Astrocyte (in vitro differentiated cells and primary cell): ENCODE data around the gene TK2. TPM values are rescaled to one million over a fixed set of nuclear protein-coding genes. Genes with fewer than 3 reads are reported as not detected.

Experiments
- DNase-seq: peaks from one replicate; pipeline ENCODE4 v3.0.0-alpha.2; 2010; ENCODE audit warnings: low read depth
- FAIRE-seq: peaks from 2 replicates; lab custom pipeline; 2011; peaks lifted over from hg19 to GRCh38; lab: Jason Lieb, UNC
- H2AFZ ChIP-seq: 2 replicates; pipeline ENCODE4 v1.6.0; 2012; ENCODE audit warnings: low read depth, low read length, inconsistent platforms
- H3K27ac ChIP-seq: 2 replicates; pipeline ENCODE4 v1.5.1; 2011; ENCODE audit warnings: low read depth, low read length, inconsistent platforms
- H3K27me3 ChIP-seq: 2 replicates; pipeline ENCODE4 v1.6.0; 2011; ENCODE audit warnings: low read length, inconsistent platforms; ENCODE audit not compliant: insufficient read depth
- H3K36me3 ChIP-seq: 2 replicates; pipeline ENCODE4 v1.5.1; 2011; ENCODE audit warnings: low read length, inconsistent platforms; ENCODE audit not compliant: insufficient read depth
- H3K4me1 ChIP-seq: 2 replicates; pipeline ENCODE4 v1.5.1; 2011; ENCODE audit warnings: low read length, inconsistent platforms; ENCODE audit not compliant: insufficient read depth
- H3K4me2 ChIP-seq: 2 replicates; pipeline ENCODE4 v1.6.0; 2012; ENCODE audit warnings: low read length, inconsistent platforms
- H3K4me3 ChIP-seq: 2 replicates; pipeline ENCODE4 v1.5.1; 2011; ENCODE audit warnings: low read depth, mild to moderate bottlenecking, low read length, inconsistent platforms; ENCODE audit not compliant: insufficient read depth
- H3K79me2 ChIP-seq: 2 replicates; pipeline ENCODE4 v1.6.0; 2012; ENCODE audit warnings: mild to moderate bottlenecking, low read length, inconsistent platforms; ENCODE audit not compliant: insufficient read depth
- H3K9ac ChIP-seq: 2 replicates; pipeline ENCODE4 v1.6.0; 2012; ENCODE audit warnings: mild to moderate bottlenecking, low read length, inconsistent platforms
- H3K9me3 ChIP-seq: 2 replicates; pipeline ENCODE4 v1.5.1; 2012; ENCODE audit warnings: low read depth, mild to moderate bottlenecking, low read length, inconsistent platforms; ENCODE audit not compliant: insufficient read depth
- H4K20me1 ChIP-seq: 2 replicates; pipeline ENCODE4 v1.6.0; 2012; ENCODE audit warnings: low read length, inconsistent platforms; ENCODE audit not compliant: insufficient read depth
- H3K27ac Mint-ChIP-seq: one replicate; pipeline ENCODE4 v1.8.0; 2021; ENCODE audit warnings: mild to moderate bottlenecking, mixed read lengths; ENCODE audit not compliant: unreplicated experiment
- H3K27me3 Mint-ChIP-seq: one replicate; pipeline ENCODE4 v1.8.0; 2021; ENCODE audit warnings: low read depth, mixed read lengths; ENCODE audit not compliant: unreplicated experiment
- H3K36me3 Mint-ChIP-seq: one replicate; pipeline ENCODE4 v1.8.0; 2021; ENCODE audit warnings: low read depth, mixed read lengths; ENCODE audit not compliant: unreplicated experiment
- H3K4me1 Mint-ChIP-seq: one replicate; pipeline ENCODE4 v1.8.0; 2021; ENCODE audit warnings: low read depth, mixed read lengths; ENCODE audit not compliant: unreplicated experiment
- H3K4me3 Mint-ChIP-seq: one replicate; pipeline ENCODE4 v1.8.0; 2021; ENCODE audit warnings: mild to moderate bottlenecking, moderate library complexity, mixed read lengths; ENCODE audit not compliant: unreplicated experiment
- H3K9me3 Mint-ChIP-seq: one replicate; pipeline ENCODE4 v1.8.0; 2021; ENCODE audit warnings: mild to moderate bottlenecking, mixed read lengths; ENCODE audit not compliant: unreplicated experiment
- CTCF ChIP-seq: IDR thresholded peaks from 2 replicates; pipeline ENCODE4 v1.5.1; 2011; ENCODE audit warnings: low read depth, mild to moderate bottlenecking, inconsistent platforms, low read length, moderate library complexity; ENCODE audit not compliant: insufficient read depth
- EZH2 ChIP-seq: IDR thresholded peaks from 2 replicates; pipeline ENCODE4 v1.6.1; 2012; ENCODE audit warnings: mild to moderate bottlenecking, low read length, inconsistent platforms; ENCODE audit not compliant: insufficient read depth
- total RNA-seq: library from RNA; stranded (reverse); gene quantifications from 2 replicates; pipeline ENCODE4 v1.2.1, GENCODE V29; 2021

The TK2 gene
- total RNA-seq, 1 donor from 2014 or later: 12.4 TPM

- no peak for FAIRE-seq
Observed at GRCh38 chr16:66521252-66521713, 28.6 kb downstream of the TK2 start.

GRCh38 chr16:66520406-66521170 is 29.3 kb downstream of the TK2 start:
- DNase-seq: no peak
- H3K4me1 ChIP-seq: peaks cover 38% of the 10 kb centered on the region
- no peak overlapping the region for H3K9ac ChIP-seq
- no peak overlapping the region for H3K4me3 ChIP-seq
- H3K9me3 ChIP-seq: no peaks in the 10 kb centered on the region
- Mint-ChIP-seq H3K27ac (peak overlapping the region; percentile 58), H3K9me3 (no peaks in the 10 kb centered on the region), H3K36me3 (peaks cover 8% of the 10 kb centered on the region), H3K4me1 (peaks cover 43% of the 10 kb centered on the region), H3K27me3 (no peaks in the 10 kb centered on the region), H3K4me3 (no peak overlapping the region)
- H3K79me2 ChIP-seq: peaks cover 4% of the 10 kb centered on the region
- H3K36me3 ChIP-seq: no peaks in the 10 kb centered on the region
- no peak for FAIRE-seq
- TF ChIP-seq EZH2: no peak
- no peak for TF ChIP-seq CTCF
- H4K20me1 ChIP-seq: no peaks in the 10 kb centered on the region
- no peaks in the 10 kb centered on the region for H3K27me3 ChIP-seq
- H3K27ac ChIP-seq: no peak overlapping the region
- no peak overlapping the region for H2AFZ ChIP-seq
- H3K4me2 ChIP-seq: no peak overlapping the region

More at GRCh38 chr16:66521252-66521713, 28.6 kb downstream of the TK2 start:
- Histone ChIP-seq H3K27me3 (no peaks in the 10 kb centered on the region), H3K79me2 (peaks cover 4% of the 10 kb centered on the region), H4K20me1 (no peaks in the 10 kb centered on the region), H3K9me3 (no peaks in the 10 kb centered on the region), H2AFZ (no peak overlapping the region), H3K4me2 (peak overlapping the region; percentile 63), H3K4me3 (no peak overlapping the region), H3K27ac (peak overlapping the region; percentile 58), H3K9ac (no peak overlapping the region), H3K4me1 (peaks cover 32% of the 10 kb centered on the region), H3K36me3 (no peaks in the 10 kb centered on the region)
- H3K4me3 Mint-ChIP-seq: no peak overlapping the region
- no peak for DNase-seq
- no peaks in the 10 kb centered on the region for H3K27me3 Mint-ChIP-seq
- no peak for TF ChIP-seq CTCF
- no peak for TF ChIP-seq EZH2
- H3K9me3 Mint-ChIP-seq: no peaks in the 10 kb centered on the region
- peaks cover 41% of the 10 kb centered on the region for H3K4me1 Mint-ChIP-seq
- H3K36me3 Mint-ChIP-seq: peaks cover 11% of the 10 kb centered on the region
- no peak overlapping the region for H3K27ac Mint-ChIP-seq
